Amniotic epithelial cell (primary cell): ENCODE results near the gene DSTN.

Experiments used
- DNase-seq: peaks from one replicate; pipeline ENCODE4 v3.0.0-alpha.2; 2010; ENCODE audit warnings: low read depth

DSTN gene

DNA sequence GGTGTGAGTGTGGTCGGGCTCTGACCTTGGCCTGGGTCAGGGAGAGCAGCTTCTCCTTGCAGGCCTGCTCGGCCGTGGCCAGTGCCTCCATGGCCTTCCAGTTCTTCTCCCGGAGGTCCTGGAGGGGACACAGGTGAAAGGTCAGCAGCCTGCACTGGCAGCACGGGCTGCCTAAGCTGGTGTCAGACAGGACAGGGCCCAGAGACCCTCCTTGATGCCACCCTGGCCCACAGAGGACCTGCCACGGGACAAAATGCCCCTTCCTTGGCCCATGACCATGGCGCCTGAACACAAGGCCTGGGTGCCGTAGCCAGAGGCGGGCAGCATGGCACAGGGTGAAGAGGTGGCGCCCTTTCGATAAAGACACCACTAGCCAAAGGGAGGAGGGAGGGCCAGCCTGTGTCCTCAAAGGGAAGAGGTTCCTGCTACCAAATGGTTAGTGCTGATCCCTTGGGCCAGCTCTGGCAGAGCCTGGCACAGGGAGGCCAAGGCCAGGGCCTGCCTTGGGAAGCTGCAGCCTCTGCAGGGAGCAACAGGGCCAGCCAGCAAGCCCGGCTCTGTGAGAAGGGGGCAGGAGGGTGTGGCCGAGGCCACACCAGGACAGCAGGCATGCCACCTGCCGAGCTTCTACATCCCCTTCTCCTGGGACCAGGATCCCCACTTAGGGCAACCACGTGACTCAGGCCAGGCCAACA, 54.8 kb downstream of the DSTN start:
- no peak for DNase-seq

- DNase-seq = no peak
Measured at GRCh38 chr20:17625246-17626051, 55.6 kb downstream of the DSTN start.

GRCh38 chr20:17626217-17627007, 56.5 kb downstream of the DSTN start:
- no peak for DNase-seq

GRCh38 chr20:17627101-17627955, 57.5 kb downstream of the DSTN start:
- no peak for DNase-seq

- no peak for DNase-seq
Measured at GRCh38 chr20:17628101-17628841, 58.4 kb downstream of the DSTN start.

DNA sequence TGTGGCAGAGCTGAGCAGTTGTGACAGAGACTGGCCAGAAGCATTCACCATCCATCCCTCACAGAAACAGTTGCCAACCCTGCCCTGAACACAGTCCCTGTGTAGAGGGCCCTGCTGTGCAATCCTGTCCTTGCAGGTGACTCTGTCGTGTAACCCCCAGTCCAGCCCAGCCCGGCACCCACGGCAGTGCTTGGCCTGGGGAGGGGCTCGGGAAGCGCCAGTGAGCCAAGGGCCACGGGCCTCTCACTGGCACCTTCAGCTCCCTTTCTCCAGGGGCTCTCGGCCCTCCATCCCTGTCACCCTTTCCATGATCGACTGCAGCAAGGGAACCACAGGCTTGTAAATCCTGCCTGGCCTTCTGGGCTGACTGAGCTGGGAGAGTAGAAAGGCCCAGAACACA, 59.1 kb downstream of the DSTN start:
- DNase-seq = no peak

GRCh38 chr20:17629678-17630089, 59.8 kb downstream of the DSTN start:
- no peak for DNase-seq

- DNase-seq = no peak
Measured at GRCh38 chr20:17630151-17630805, 60.4 kb downstream of the DSTN start.

- DNase-seq = no peak
Measured at GRCh38 chr20:17630806-17631195, 60.9 kb downstream of the DSTN start.

- no peak for DNase-seq
Measured at GRCh38 chr20:17631576-17632319, 61.9 kb downstream of the DSTN start.

GRCh38 chr20:17633221-17633849, 63.5 kb downstream of the DSTN start:
- DNase-seq = no peak

GRCh38 chr20:17633850-17634500, 64.1 kb downstream of the DSTN start:
- DNase-seq = no peak

- DNase-seq = no peak
Measured at GRCh38 chr20:17634661-17635331, 64.9 kb downstream of the DSTN start.

DNA sequence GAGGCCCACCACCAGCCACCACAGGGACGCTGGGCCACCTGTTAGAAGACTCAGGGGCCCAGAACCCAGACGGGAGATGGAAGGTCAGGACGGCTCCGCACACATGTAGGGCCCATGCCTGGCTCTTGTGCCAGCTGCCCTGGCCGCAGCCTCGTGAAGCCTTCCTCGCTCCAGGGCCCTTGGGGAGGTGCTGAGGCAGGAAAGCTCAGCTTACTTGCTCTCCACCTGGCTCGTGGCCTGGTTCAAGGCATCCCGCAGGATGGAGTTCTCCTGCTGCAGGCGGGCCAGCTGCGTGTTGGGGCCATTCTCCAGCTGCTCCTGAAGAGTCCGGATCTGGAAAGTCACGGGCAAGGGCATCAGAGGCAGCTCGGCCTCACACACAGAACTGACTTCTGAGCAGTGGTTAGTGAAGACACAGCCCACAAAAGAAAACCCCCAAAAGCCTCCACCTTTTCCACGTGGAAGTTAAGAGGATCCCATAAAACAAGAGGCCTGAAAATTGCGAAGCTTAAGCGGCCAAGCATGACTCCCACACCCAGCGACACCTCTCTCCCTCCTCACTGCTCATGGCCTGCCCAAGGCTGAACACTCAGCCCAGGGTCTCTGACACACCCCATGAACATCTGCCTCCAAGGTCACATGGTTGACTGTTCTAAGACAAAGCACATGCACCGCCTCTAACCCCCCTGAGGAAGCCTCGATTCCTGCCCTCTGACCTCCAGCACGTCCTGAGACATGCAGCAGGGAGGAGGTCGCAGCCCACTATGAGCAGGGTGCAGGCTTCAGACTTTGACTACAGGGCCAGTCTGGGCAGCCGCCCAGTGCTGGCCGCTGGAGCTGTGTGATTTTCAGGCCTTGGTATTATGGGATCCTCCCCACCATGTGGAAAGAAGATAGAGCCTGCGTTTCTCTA, 65.7 kb downstream of the DSTN start:
- peak; percentile 81 for DNase-seq

- DNase-seq = no peak
Measured at GRCh38 chr20:17636523-17637412, 66.9 kb downstream of the DSTN start.

- DNase-seq = no peak
Measured at GRCh38 chr20:17637413-17637780, 67.5 kb downstream of the DSTN start.
